Activated T-cell treated with anti-CD3 and anti-CD28 coated beads, Interleukin-2, amount 50 U/mL, for 48 hours (primary cell): ENCODE results near the gene RIPPLY2.
A peak's percentile ranks its signal among the peaks of the same experiment; 100 is the strongest.
"Not testable (repeated sequence)": the region's sequence is repeated elsewhere in the genome, so short reads cannot be mapped to it uniquely, and the experiment has no call there.

Source experiments
- DNase-seq, 2 experiments: peaks; one replicate each; pipeline ENCODE4 v3.0.0-alpha.2; 2020

Gene RIPPLY2

GRCh38 chr6:83860782-83861495, 7.8 kb downstream of the RIPPLY2 start:
- DNase-seq, result no peak

- no peak for DNase-seq
Measured at GRCh38 chr6:83862776-83863471, 9.8 kb downstream of the RIPPLY2 start.

GRCh38 chr6:83867043-83867442, 13.9 kb downstream of the RIPPLY2 start:
- no peak for DNase-seq

- peak in 1 of 2 experiments; percentile 20 for DNase-seq
Measured at GRCh38 chr6:83867527-83868161, 14.5 kb downstream of the RIPPLY2 start.

- DNase-seq, result no peak
Measured at GRCh38 chr6:83868639-83869038, 15.5 kb downstream of the RIPPLY2 start.

- DNase-seq, result no peak
Measured at GRCh38 chr6:83870649-83871048, 17.5 kb downstream of the RIPPLY2 start.

- no peak for DNase-seq
Measured at GRCh38 chr6:83872386-83873118, 19.4 kb downstream of the RIPPLY2 start.

GRCh38 chr6:83873869-83874268, 20.7 kb downstream of the RIPPLY2 start:
- DNase-seq, result no peak

GRCh38 chr6:83875843-83876242, 22.7 kb downstream of the RIPPLY2 start:
- no peak for DNase-seq

GRCh38 chr6:83878902-83879644, 25.9 kb downstream of the RIPPLY2 start:
- DNase-seq, result no peak

- DNase-seq, result no peak
Measured at GRCh38 chr6:83879746-83880145, 26.6 kb downstream of the RIPPLY2 start.

GRCh38 chr6:83883240-83883639, 30.1 kb downstream of the RIPPLY2 start:
- no peak for DNase-seq

- DNase-seq, result no peak
Measured at GRCh38 chr6:83884523-83884922, 31.4 kb downstream of the RIPPLY2 start.

GRCh38 chr6:83885984-83886383, 32.8 kb downstream of the RIPPLY2 start:
- DNase-seq, result no peak

- no peak for DNase-seq
Measured at GRCh38 chr6:83889621-83890020, 36.5 kb downstream of the RIPPLY2 start.

GRCh38 chr6:83890520-83890919, 37.4 kb downstream of the RIPPLY2 start:
- DNase-seq, result no peak

GRCh38 chr6:83891586-83891985, 38.4 kb downstream of the RIPPLY2 start:
- DNase-seq, result no peak

GRCh38 chr6:83893024-83893423, 39.9 kb downstream of the RIPPLY2 start:
- DNase-seq, result no peak

- not testable (repeated sequence) for DNase-seq
Measured at GRCh38 chr6:83897094-83897493, 43.9 kb downstream of the RIPPLY2 start.

GRCh38 chr6:83901624-83902023, 48.5 kb downstream of the RIPPLY2 start:
- DNase-seq, result no peak

- no peak for DNase-seq
Measured at GRCh38 chr6:83904395-83904794, 51.2 kb downstream of the RIPPLY2 start.

GRCh38 chr6:83905648-83906047, 52.5 kb downstream of the RIPPLY2 start:
- DNase-seq, result no peak
